A549 treated with DMSO at 1 μM for 4 hours (cell line): ENCODE measurements around the gene PAK6. TPM values are rescaled to one million over a fixed set of nuclear protein-coding genes. Genes with fewer than 3 reads are reported as not detected.

Experiments
- total RNA-seq: library from RNA; stranded (reverse); fragments of 200-300 nt; extraction: Qiagen RNA extraction; gene quantifications from 5 replicates; pipeline ENCODE4 v1.2.3, GENCODE V29; 2022; ENCODE audit warnings: low read depth

Gene PAK6
- 0.14 to 0.56 TPM (median 0.31 TPM) in 5 replicates for total RNA-seq

DNA sequence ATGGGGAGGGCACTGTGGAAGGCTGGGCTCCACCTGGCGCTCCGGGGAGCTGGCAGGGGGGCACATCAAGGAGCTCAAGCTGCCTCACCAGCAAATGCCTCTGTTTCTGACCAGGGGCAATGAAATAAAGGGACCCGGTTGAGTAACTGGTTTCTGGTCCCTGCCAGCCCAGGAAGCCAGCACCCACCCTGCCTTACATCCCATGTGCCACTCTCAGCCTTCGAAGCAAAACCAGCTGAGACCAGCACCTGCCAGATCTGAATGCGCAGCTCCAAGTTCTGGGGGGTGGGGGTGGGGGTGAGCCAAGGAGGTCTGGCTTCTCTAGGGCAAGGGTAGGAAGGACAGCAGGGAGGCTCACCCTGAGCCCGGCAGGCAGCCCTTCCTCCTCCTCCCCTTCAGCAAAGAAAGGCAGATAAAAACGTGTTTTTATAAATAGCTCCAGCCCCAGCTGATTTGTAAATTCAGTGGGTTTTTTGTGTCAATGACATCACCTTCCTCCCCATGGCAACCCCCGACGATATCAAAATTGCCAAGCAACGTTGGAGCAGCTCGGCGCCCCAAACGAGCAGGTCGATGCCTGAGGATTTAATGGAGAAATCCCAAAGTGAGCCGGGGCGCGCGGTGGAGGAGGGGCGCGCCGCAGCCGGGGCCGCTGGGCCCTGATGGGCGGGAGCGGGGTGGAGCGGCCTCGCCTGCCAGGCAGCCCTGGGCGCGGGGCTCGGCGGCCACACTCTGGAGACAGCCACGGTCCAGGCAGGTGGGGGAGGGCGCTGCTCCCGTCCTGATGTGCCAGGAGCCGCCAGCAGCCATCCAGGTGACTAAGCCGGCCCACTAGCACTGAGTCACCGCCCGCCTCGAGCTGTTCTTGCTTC is at the start of gene PAK6:
Gene PAK6, plus strand, starts transcription at position 532 of the 872 bp plus-strand sequence. CDS start 25,723 bp downstream, outside the sequence.

GRCh38 chr15:40282869-40283614 is 44.2 kb downstream of the PAK6 start, which contains the start of gene ANKRD63:
ANKRD63 (minus strand) TSS chr15:40283064; CDS start chr15:40282586, 478 bp downstream.

DNA sequence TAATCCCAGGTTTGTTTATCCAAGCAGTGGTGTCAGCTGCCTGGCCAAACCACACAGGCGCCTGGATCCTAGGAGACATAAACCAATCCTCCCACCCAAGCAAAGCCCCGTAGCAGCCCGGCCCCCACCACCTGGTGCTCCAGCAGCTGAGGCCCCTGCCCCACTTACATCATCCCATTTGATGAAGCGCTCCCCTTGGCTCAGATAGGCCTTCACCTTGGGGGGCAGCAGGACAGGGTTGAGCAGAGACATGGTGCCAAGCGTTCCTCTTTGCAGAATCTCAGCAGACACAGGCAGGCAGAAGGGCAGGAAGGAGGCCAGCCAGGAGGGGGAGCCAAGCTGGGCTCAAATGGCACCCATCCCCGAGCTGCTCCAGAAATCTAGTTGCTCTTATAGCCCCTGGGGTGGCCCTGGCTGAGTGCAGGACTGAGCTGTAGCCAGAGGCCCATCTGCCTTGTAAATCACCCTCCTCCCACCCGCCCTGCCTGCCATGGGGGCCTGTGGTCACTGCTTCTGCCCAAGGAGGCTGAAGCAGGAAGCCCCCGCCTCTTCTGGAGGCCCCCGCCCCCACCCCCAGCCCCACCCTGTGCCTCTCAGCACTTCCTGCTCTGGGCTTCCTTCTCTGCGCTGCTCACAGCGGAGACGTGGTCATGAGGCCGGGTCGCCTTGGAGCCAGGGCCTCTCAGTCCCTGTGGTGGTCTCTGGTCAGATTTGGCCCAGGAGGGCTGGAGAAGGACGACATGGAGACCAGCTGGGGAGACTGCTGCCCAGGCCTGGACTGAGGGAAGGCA is 68.8 kb downstream of the PAK6 start, which contains the start of gene PLCB2:
Gene PLCB2, minus strand, starts transcription at position 515 of the 791 bp plus-strand sequence. Its CDS starts 263 bp downstream, at position 252.

GRCh38 chr15:40323239-40323952 is 84.5 kb downstream of the PAK6 start, which contains the start of gene INAFM2:
INAFM2 (plus strand) TSS chr15:40323692; CDS start chr15:40324056, 364 bp downstream.

Other genes with a start within 250 kb of the PAK6 start
- 232 to 261 TPM (median 254 TPM) in 5 replicates for gene SRP14, start 199.9 kb upstream of the PAK6 start, total RNA-seq
- gene BMF, start 130.2 kb upstream of the PAK6 start, total RNA-seq = 1.3 to 4.0 TPM (median 1.6 TPM) in 5 replicates
- 27.7 to 33.5 TPM (median 33.0 TPM) in 5 replicates for gene BUB1B, start 78.0 kb upstream of the PAK6 start, total RNA-seq
- 0.11 to 0.28 TPM (median 0.20 TPM) in 5 replicates for gene ANKRD63, start 44.0 kb downstream of the PAK6 start, total RNA-seq
- 0.39 to 1.3 TPM (median 0.79 TPM) in 5 replicates for gene PLCB2, start 68.9 kb downstream of the PAK6 start, total RNA-seq
- gene INAFM2, start 84.6 kb downstream of the PAK6 start, total RNA-seq = 5.1 to 8.0 TPM (median 6.3 TPM) in 5 replicates
- 17.2 to 20.4 TPM (median 18.0 TPM) in 5 replicates for gene CCDC9B, start 101.9 kb downstream of the PAK6 start, total RNA-seq
- not detected in 5 replicates for gene PHGR1, start 112.0 kb downstream of the PAK6 start, total RNA-seq
- 0.32 to 1.3 TPM (median 1.2 TPM) in 5 replicates for gene DISP2, start 119.2 kb downstream of the PAK6 start, total RNA-seq
- 42.4 to 50.4 TPM (median 46.8 TPM) in 5 replicates for gene KNSTRN, start 143.7 kb downstream of the PAK6 start, total RNA-seq
- gene IVD, start 166.7 kb downstream of the PAK6 start, total RNA-seq = 12.0 to 15.3 TPM (median 14.2 TPM) in 5 replicates
- gene BAHD1, start 201.9 kb downstream of the PAK6 start, total RNA-seq = 11.3 to 13.3 TPM (median 12.0 TPM) in 5 replicates
- gene CHST14, start 231.9 kb downstream of the PAK6 start, total RNA-seq = 14.7 to 21.4 TPM (median 18.3 TPM) in 5 replicates